CD4-positive, alpha-beta T cell treated with Interleukin-2 at 100 ng/mL for 4 hours (primary cell): ENCODE measurements around the gene HOMER3.

Experiments used
- DNase-seq: peaks from one replicate; pipeline ENCODE4 v3.0.0-alpha.2; 2020; ENCODE audit warnings: low spot score

Gene HOMER3

GRCh38 chr19:18940769-18941627 lies at the start of gene HOMER3:
TSS of gene HOMER3 (minus strand) at chr19:18941217. CDS start at chr19:18938982, 2,235 bp downstream.
- DNase-seq, result peak; percentile 73

- DNase-seq, result no peak
These were observed 49.2 kb upstream of the HOMER3 start for GRCh38 chr19:18990128-18990708.

DNA sequence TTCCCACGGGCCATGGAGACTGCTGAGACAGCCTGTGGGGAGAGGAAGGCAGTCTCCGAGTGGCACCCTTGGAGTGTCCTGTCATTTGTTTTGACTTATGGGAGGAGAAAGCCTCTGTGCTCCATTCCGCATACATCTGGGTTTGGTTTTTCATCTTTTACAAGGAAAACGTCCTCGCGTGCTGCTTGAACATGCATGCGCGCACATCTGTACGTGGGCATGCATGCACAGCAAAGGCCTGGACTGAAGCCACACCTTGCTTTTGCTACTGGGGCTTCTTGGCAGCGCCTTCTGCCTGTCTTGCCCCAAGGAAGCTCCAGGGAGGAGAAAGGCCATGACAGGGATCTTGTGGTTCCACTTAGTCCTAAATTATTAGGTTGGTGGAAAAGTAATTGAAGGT lies 48.3 kb upstream of the HOMER3 start:
- DNase-seq, result no peak

DNA sequence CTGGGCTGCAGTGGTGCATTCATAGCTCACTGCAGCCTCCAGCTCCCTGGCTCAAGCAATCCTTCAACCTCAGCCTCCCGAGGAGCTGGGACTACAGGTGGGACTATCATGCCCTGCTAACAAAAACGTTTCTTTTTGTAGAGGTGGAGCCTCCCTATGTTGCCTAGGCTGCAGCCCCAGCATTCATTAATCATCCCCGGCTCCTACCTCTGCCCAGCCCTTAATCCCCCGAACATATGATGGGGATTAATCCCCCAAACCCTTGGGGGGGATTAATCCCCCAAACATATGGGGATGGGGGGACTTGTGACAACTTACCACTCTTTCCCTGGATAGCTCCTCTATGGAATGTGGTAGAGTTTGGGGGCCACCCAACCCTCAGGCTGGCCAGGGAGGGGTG lies 46.4 kb upstream of the HOMER3 start:
- no peak for DNase-seq

GRCh38 chr19:18985257-18985656 lies 44.2 kb upstream of the HOMER3 start:
- no peak for DNase-seq

DNA sequence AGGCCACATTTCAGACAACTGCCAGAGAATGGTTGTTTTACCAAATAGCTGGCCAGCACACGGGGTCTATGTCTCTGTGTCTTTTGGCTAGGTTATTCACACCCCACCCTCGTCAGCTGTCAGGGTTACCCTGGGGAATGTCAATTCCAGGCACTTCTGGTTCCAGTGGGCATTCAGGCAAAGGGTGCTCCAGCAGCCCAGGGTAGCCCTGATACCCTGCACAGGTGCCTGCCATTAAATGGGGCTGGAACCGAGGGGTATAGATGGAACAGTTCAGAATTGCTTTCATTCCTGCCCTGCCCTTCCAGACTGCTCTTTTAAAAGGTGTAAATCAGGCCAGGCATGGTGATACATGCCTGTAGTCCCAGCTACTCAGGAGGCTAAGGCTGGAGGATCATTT lies 43.2 kb upstream of the HOMER3 start:
- DNase-seq, result no peak

DNA sequence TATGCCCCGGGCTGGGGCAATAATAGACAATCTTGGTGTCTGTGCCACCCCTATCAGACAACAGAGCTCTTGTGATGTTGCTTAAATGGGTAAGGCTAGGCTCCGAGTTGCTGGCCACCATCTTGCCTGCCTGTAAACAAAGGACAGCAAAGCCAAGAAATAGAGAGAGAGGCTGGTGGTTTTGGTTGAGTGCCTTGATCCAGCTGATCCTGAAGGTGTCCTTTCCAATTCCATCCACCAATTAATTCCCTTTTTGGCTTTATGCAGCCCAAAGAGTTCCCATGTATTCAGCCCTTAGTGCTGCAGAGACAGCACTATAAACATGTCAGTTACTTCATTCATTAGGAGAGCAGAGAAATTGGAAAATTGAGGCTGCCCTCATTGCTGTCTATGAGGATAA lies 41.7 kb upstream of the HOMER3 start:
- DNase-seq, result no peak

DNA sequence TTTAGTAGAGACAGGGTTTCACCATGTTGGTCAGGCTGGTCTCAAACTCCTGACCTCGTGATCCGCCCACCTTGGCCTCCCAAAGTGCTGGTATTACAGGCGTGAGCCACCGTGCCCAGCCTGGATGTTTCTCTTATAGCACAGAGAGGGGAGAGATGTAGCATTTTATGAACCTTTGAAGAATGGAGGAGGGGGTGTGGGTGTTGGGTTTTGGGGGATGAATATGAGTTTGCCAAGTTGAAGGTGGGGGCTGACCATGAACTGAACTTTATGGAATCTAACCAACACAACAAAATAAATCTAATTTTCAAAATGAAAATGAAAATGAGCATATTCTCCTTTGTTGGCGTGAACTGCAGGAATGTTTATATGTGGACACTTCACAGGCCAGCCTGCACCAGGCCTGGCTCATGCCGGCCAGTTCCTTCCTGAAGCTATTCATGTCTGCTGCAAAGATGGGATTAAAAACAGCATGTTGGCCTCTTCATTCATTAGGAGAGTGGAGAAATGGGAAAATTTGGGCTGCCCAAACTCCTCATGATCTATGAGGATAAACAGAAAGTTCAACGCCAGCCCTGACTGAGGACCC lies 39.5 kb upstream of the HOMER3 start:
- DNase-seq, result no peak

GRCh38 chr19:18978616-18979015 lies 37.6 kb upstream of the HOMER3 start:
- no peak for DNase-seq

- no peak for DNase-seq
These were observed 34.9 kb upstream of the HOMER3 start for GRCh38 chr19:18975869-18976268.

DNA sequence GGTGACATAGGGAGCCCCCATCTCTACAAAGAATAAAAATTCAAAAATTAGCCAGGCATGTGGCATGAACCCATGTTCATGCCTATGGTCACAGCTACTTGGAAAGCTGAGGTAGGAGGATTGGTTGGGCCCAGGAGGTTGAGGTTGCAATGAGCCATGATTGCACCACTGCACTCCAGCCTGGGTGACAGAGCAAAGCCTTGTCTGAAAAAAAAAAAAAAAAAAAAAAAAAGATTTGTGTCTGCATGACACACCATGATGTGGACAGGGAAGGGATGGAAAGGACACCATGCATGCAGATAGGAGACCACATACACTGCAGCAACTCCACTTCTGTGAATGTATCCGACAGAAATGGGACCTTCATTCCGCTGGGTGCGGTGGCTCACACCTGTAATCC lies 34.0 kb upstream of the HOMER3 start:
- DNase-seq, result no peak

DNA sequence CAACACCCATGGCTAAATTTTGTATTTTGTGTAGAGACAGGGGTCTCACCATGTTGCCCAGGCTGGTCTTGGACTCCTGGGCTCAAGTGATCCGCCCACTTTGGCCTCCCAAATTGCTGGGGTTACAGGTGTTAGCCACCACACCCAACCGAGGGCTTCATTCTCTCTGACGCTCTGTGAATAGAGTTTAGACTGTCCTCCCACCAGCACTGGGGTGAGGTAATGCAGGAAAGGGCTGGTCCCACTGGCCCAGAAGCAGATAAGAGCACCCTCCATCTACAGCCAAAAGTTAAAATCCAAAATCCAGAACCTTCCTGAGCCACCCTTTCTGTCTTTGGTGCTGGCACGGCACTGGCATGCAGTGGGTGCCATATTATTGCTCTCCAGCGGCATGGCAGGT lies 31.8 kb upstream of the HOMER3 start:
- DNase-seq, result no peak

DNA sequence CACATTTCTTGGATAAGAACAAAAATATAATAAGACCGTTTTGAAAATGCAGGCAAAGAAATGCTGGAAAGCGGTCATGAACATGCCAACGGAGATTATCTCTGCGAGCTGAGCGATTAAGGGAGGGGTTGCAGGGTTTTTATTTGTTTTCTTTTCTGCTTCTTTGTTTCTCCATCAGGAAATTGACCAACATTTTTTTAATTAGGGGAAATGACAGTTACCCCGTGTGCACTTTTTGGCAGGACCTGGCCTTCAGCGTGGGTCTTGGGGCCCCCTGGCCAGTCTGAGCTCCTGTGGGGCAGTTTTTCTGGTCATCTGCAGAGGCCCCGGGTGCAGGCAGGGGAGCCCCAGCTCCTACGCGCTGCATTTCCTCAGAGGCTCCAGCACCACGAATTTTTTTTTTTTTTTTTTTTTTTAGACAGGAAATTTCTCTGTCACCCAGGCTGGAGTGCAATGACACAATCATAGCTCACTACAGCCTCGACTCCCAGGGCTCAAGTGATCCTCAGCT lies 31.3 kb upstream of the HOMER3 start:
- no peak for DNase-seq

DNA sequence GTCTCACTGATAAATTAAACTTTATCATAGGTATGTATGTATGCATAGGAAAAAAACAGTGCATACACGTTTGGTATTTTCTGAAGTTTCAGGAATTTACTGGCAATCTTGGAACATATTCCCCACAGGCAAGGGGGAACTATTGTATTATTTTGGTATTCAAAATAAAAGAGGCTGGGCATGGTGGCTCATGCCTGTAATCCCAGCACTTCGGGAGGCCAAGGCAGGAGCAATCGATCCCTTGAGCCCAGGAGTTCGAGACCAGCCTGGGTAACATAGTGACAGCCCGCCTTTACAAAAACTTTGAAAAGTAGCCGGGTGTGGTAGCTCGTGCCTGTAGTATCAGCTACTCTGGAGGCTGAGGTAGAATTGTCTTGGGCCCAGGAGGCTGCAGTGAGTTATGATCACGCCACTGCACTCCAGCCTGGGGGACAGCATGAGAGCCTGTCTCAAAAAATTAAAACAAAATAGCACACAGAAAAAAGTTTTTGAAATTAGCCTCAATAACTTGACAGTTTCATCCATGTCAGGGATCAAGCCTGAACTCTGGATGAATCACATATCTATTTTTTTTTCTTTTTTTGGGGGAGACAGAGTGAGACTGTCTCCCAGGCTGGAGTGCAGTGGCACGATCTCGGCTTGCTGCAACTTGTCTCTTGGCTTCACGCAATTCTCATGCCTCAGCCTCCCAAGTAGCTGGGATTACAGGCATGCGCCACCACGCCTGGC lies 29.1 kb upstream of the HOMER3 start:
- DNase-seq, result no peak

GRCh38 chr19:18967358-18968146 lies 26.5 kb upstream of the HOMER3 start:
- no peak for DNase-seq

GRCh38 chr19:18966307-18966706 lies 25.3 kb upstream of the HOMER3 start:
- DNase-seq, result no peak

DNA sequence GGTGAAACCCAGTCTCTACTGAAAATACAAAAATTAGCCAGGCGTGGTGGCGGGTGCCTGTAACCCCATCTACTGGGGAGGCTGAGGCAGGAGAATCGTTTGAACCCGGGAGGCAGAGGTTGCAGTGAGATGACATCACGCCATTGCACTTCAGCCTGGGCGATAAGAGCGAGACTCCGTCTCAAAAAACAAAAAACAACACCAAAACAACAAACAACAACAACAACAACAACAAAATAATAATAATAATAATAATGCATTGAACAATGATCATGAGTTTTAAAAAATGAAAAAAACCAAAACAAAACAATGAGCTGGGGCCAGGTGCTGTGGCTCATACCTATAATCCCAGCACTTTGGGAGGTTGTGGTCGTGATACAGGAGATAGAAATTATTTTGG lies 23.1 kb upstream of the HOMER3 start:
- no peak for DNase-seq

DNA sequence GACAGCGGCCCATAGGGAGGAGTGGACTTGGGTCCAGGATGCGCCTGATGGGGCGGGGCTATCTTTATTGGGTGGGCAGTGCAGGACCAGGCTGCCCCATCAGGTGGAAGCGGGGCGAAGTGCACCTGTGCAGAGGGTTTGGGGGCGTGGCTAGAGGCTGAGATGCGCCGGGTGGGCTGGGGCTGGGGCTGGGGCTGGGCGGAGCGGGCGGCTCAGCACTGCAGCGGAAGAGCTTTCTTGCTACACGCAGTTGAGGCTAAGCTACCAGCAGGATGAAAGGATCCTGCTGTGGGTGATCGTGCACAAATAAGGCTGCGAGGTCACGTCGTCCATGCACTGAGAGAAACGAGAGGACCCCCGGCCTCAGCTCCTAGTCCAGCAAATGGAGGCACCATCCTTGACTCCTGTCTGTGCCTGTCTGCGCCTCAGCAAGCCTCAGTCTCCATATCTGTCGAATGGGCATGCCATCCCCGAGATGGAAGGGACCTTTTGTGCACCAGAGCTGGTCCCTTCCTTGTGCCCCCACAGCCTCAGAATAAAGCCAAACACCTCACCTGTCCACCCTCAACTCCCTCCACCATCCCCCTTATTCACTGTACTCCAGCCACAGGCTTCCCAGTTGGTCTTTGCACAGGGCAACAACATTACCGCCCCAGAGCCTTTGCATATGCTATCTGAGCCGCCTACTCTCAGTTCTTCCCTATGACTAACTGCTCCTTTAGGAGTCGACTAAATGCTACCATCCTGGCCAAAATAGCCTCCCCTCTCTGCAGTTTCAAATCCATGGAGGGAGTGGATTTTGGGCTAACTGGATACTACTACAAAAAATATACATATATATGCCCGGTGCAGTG lies 21.0 kb upstream of the HOMER3 start:
- DNase-seq, result no peak

DNA sequence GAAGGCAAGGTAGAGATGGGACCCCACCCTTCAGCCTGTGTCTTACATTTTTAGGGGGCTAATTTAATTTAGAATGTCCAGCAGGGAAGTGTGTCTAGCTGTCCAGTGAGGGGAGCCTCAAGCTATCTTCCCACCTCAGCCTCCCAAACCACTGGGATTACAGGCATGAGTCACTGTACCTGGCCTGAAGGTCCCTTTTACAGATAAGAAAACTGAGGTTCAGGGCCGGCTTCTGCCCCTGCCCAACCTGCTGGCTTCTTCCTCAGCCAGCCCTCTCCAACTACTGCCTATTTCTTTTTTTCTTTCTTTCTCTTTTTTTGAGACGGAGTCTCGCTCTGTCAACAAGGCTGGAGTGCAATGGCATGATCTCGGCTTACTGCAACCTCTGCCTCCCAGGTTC lies 19.4 kb upstream of the HOMER3 start:
- no peak for DNase-seq

DNA sequence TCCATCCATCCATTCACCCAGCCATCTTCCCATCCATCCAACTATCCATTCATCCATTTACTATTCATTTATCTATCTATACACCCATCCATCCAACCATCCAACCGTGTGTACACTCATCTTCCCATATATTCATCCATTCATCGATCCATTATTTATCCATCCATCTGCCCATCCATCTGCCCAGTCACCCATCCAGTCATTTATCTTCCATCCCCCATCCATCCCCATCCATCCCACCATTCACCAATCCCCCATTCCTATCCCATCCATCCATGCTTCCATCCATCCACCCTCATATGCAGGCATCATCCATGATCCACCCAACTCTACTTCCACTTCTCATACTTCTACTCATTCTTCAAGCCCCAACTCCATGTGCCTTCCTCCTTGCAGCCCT lies 14.0 kb upstream of the HOMER3 start:
- DNase-seq, result no peak

DNA sequence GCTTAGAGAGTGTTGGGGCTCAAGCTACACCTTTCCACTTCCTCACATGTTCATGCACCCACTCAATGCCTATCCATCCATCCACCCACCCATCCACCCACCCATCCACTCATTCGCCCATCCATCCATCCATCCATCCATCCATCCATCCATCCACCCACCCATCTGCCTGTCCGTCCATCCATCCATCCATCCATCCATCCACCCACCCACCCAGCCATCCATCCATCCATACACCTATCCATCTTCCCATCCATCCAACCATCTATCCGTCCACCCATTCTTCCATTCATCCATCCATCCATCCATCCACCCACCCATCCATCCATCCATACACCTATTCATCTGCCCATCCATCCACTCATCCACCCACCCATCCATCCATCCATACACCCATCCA lies 13.1 kb upstream of the HOMER3 start:
- no peak for DNase-seq
